CD1c-positive myeloid dendritic cell (primary cell): Measurements from ENCODE around the gene VSTM4.

ENCODE experiments used
- DNase-seq: peaks from one replicate; pipeline ENCODE4 v3.0.0-alpha.2; 2016; ENCODE audit errors: extremely low spot score

The VSTM4 gene

GRCh38 chr10:49040601-49041000 is 74.7 kb downstream of the VSTM4 start:
- no peak for DNase-seq

- no peak for DNase-seq
These were observed 75.9 kb downstream of the VSTM4 start for GRCh38 chr10:49039409-49039808.

- no peak for DNase-seq
These were observed 76.6 kb downstream of the VSTM4 start for GRCh38 chr10:49038711-49039110.

- DNase-seq: no peak
These were observed 78.1 kb downstream of the VSTM4 start for GRCh38 chr10:49037187-49037586.

- DNase-seq: no peak
These were observed 78.7 kb downstream of the VSTM4 start for GRCh38 chr10:49036638-49037037.

- DNase-seq: no peak
These were observed 79.4 kb downstream of the VSTM4 start for GRCh38 chr10:49035920-49036319.

- DNase-seq: no peak
These were observed 80.4 kb downstream of the VSTM4 start for GRCh38 chr10:49034925-49035324.

- no peak for DNase-seq
These were observed 81.4 kb downstream of the VSTM4 start for GRCh38 chr10:49033939-49034338.

GRCh38 chr10:49029666-49030065 is 85.7 kb downstream of the VSTM4 start:
- no peak for DNase-seq

- no peak for DNase-seq
These were observed 86.7 kb downstream of the VSTM4 start for GRCh38 chr10:49028639-49029038.

GRCh38 chr10:49025347-49025983 is 89.9 kb downstream of the VSTM4 start:
- no peak for DNase-seq

GRCh38 chr10:49024484-49024883 is 90.8 kb downstream of the VSTM4 start:
- DNase-seq: no peak

- no peak for DNase-seq
These were observed 91.6 kb downstream of the VSTM4 start for GRCh38 chr10:49023752-49024151.

GRCh38 chr10:49023071-49023470 is 92.3 kb downstream of the VSTM4 start:
- DNase-seq: no peak

GRCh38 chr10:49021685-49022084 is 93.6 kb downstream of the VSTM4 start:
- DNase-seq: no peak

- DNase-seq: no peak
These were observed 99.6 kb downstream of the VSTM4 start for GRCh38 chr10:49015700-49016099.

GRCh38 chr10:49012603-49013002 is 102.7 kb downstream of the VSTM4 start:
- no peak for DNase-seq

GRCh38 chr10:49011756-49012155 is 103.6 kb downstream of the VSTM4 start:
- DNase-seq: no peak

GRCh38 chr10:49010865-49011264 is 104.5 kb downstream of the VSTM4 start:
- DNase-seq: no peak

GRCh38 chr10:49010295-49010694 is 105.0 kb downstream of the VSTM4 start:
- DNase-seq: peak; percentile 25

GRCh38 chr10:49009199-49009979 is 105.9 kb downstream of the VSTM4 start:
- no peak for DNase-seq

- no peak for DNase-seq
These were observed 106.7 kb downstream of the VSTM4 start for GRCh38 chr10:49008505-49009198.

- no peak for DNase-seq
These were observed 107.2 kb downstream of the VSTM4 start for GRCh38 chr10:49008091-49008490.
